ENCODE results near the gene KCNJ18.
"Not testable (repeated sequence)": the region's sequence is repeated elsewhere in the genome, so short reads cannot be mapped to it uniquely, and the experiment has no call there.

The KCNJ18 gene

GRCh38 chr17:21671437-21671836, 20.9 kb upstream of the KCNJ18 start:
- DNase-seq (ENCODE audit: low read depth) = not testable (repeated sequence)

GRCh38 chr17:21671871-21672270, 20.5 kb upstream of the KCNJ18 start:
- not testable (repeated sequence) for DNase-seq (ENCODE audit: low read depth)

DNA sequence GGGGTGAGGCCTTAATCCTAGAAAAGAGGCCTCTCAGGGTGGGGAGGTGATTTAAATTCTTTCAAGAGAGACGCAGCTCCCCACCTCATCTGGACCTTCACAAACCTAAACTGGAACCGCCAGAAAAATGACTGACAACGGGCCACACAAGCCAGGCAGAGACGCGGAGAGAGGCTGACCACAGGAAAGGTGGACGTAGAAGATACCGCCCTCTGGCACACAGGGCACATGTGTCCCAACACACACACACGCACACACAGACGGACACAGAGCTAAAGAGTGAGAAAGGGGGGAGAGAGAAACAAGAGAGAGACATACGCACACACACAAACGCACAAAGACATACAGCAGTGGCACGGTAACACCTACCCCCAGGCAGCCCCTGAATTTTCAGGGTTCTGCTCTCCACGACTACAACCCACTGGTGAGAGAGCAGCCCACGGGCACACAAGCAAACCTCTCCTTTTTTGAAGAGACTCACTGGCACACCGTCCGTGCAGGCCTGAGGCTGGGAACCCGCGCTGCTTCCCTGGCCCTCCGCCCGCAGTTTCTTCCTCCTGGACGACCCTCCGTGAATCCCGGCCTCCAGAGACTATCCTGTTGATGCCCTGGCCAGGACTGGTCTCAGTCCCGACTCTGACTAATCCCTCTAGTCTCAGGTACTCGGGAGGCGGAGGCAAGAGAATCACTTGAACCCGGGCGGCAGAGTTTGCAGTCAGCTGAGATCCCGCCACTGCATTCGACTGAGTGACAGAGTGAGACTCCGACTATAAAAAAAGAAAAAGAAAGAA, 18.7 kb upstream of the KCNJ18 start:
- not testable (repeated sequence) for DNase-seq (ENCODE audit: low read depth)

DNA sequence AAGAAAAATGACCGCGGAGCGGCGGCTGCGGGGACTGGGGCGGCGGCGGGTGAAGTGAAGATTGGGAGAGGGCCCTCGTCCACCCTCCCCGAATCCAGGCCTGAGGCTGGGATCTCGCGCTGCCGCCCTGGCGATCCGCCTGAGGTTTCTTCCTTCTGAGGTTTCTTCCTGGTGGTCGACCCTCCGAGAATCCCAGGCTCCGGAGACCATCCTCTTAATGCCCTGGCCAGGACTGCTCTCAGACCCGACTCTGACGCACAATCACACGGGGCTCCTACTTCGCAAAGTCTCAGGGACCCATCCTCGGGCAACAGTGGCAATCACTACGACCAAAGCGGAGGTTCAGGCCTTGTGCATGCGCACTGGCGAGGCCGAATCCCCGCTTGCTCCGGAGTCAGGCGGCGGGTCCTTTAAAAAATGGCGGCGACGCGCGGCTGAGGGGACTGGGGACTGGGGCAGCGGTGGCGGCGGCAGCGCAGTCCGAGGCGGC, 18.0 kb upstream of the KCNJ18 start:
- DNase-seq (ENCODE audit: low read depth) = no peak

DNA sequence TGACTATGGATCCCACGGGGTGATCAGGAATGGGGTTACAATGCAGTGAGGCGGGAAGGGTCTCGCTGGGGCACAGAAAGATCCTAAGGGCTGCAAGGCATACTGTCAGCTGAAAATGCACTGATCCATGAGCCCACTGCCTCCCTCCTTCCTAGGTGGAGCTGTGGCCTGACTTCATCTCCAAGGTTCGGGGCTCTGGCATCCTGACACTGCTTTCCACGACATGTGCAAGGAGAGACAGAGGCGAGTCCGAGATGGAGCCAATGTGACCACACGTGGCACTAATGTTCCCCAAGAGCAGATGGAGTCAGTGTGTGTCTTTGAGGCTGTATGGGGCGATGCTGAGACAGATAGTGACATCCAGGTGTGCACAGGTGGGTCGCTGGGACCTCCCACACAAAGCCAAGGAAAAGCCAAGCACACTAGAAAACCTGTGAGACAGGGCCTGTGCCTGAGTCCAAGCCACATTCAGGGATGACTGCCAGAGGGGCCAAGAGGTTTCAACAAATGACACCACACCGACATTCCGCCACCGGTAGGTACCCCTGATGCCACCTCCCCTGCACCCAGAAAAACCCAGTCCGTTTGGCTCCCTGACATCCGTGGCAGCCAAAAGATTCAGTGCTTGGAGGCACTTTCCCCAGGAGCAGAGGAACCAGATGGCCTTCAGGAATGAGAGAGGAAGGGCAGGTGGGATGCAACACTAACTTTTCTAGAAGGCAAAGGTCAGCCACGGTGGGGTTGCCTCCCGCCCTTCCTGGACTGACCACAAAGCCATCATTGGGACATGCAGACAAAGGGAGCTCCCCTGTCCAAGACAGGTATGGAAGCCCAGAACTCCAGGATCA, 17.2 kb upstream of the KCNJ18 start:
- DNase-seq (ENCODE audit: low read depth) = not testable (repeated sequence)

- DNase-seq (ENCODE audit: low read depth) = not testable (repeated sequence)
Measured at GRCh38 chr17:21675739-21676130, 16.6 kb upstream of the KCNJ18 start.

DNA sequence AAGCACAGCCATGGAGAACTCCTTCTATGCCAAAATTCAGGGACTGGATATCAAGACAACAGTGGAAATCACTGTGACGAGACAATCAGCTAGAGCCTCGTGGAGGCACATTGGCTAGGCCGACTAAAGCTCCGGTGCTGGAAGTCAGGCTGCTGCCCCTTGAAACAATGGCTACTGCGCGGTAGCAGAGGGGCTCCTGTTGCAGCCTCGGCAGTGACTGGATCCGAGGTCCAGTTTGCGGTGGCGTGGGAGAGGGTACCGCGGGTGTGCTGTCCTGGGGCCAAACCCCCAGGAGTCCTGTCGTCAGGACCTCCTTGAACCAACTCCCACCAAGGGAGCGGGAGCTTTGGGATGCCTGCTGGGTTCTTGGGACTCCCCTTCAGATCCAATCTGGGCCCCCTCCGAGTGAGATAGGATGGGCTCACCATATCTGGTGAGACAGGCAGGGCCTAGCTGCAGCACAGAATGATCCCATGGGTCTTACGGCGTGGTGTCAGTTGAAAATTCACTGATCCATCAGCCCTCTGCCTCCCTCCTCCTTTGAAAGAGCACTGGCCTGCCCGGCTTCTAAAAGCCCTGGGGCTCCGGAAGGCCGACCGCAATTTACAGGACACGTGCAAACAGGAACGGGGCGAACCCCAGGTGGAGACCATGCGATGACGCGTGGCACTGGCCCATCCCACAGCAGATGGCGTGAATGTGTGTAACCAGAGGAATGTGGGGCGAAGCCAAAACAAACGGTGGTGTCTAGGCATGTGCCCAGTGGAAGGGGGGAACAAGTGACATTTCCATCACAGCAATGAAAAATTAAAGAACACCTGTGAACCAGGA, 15.8 kb upstream of the KCNJ18 start:
- no peak for DNase-seq (ENCODE audit: low read depth)

DNA sequence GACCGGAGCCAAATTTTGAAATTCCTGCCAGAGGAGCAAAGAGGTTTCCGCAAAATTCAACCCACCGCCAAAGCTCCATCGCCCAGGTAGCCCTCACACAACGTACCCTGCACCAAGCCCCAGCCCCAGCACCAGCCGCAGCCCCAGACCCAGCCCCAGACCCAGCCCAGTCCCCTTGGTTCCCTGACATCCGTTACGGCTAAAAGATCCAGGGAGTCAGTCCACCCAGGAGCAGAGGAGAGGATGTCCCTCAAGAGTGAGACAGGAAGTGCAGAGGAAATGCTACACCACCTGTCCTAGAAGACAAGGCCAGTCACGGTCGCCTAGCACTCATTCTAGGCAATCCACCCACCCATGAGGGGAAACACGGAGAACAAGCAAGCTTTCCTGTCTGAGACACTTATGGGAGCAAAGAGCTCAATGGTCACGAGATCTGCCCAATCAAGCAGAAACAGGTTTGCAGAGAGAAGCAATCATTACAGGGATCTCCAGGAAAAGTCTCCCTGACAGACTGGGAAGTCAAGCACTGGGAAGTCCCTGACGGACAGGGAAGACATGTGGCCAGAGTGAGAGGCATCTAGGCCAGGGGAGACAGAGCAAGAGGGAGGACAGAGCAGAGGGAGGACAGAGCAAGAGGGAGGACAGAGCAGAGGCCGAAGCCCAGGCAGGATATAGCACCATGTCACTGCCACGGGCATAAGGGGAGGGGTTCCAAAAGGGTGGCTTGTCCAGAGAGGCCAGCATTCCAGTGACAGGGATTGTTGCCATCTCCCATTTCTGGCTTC, 15.0 kb upstream of the KCNJ18 start:
- DNase-seq (ENCODE audit: low read depth) = no peak

GRCh38 chr17:21677911-21678310, 14.4 kb upstream of the KCNJ18 start:
- DNase-seq (ENCODE audit: low read depth) = no peak

DNA sequence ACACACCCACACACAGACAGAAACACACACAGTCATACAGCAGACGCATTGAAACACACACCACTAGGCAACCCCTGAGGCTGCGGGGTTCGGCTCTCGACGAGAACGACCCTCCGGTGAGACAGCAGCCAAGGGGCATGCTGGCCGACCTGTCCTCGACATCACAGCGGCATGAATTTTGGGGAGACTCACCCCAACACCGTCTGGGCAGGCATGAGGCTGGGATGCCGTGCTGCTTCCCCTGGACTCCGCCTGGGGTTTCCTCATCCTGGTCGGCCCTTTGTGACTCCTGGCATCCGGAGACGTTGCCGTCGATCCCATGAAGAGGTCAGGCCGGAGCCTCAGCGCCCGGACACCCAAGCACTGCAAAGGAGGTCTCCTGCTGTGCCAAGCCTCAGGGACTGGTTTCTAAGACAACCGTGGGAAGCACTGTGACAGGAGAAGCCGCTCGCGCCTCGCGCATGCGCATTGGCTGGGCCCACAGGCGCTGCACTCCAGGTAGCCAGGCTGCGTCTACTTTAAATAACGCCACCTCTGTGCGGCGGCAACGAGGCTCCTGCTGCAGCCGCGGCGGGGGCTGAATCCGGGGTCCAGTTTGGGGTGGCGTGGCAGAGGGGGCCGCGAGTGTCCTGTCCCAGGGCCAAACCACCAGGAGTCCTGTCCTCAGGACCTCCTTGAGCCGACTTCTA, 13.8 kb upstream of the KCNJ18 start:
- DNase-seq (ENCODE audit: low read depth) = no peak

DNA sequence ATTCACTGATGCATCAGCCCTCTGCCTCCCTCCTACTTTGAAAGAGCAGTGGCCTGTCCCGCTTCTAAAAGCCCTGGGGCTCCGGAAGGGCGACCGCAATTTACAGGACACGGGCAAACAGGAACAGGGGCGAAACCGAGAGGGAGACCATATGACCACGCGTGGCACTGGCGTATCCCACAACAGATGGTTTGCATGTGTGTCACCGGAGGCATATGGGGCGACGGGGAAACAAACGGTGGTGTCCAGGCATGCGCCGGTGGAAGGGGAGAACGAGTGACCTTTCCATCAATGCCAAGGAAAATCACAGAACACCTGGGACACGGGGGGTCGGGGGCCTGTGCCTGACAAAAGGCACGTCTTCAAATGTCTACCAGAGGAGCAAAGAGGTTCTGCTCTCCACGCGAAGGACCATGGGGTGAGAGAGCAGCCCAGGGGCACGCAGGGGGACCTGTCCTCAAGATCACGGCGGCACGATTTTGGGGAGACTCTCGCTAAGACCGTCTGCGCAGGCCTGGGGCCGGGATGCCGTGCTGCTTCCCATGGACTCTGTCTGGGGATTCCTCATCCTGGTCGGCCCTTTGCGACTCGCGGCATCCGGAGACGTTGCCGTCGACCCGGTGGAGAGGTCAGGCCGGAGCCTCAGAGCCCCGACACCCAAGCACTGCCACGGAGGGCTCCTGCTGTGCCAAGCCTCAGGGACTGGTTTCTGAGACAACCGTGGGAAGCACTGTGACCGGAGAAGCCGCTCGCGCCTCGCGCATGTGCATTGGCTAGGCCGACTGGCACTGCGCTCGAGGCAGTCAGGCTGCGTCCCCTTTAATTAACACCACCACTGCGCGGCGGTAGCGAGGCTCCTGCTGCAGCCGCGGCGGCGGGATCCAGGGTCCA, 12.8 kb upstream of the KCNJ18 start:
- no peak for DNase-seq (ENCODE audit: low read depth)

- no peak for DNase-seq (ENCODE audit: low read depth)
Measured at GRCh38 chr17:21680366-21680765, 12.0 kb upstream of the KCNJ18 start.

GRCh38 chr17:21680850-21681351, 11.4 kb upstream of the KCNJ18 start:
- not testable (repeated sequence) for DNase-seq (ENCODE audit: low read depth)

DNA sequence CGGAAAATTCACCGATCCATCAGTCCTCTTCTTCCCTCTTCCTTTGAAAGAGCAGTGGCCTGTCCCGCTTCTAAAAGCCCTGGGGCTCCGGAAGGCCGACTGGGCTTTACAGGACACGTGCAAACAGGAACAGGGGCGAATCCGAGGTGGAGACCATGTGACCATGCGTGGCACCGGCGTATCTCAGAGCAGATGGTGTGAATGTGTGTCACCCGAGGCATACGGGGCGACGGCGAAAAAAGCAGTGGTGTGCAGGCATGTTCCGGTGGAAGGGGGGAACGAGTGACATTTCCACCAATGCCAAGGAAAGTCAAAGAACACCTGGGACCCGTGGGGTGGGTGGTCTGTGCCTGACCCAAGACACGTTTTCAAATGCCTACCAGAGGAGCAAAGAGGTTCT, 10.7 kb upstream of the KCNJ18 start:
- not testable (repeated sequence) for DNase-seq (ENCODE audit: low read depth)

- DNase-seq (ENCODE audit: low read depth) = not testable (repeated sequence)
Measured at GRCh38 chr17:21682130-21682529, 10.2 kb upstream of the KCNJ18 start.

DNA sequence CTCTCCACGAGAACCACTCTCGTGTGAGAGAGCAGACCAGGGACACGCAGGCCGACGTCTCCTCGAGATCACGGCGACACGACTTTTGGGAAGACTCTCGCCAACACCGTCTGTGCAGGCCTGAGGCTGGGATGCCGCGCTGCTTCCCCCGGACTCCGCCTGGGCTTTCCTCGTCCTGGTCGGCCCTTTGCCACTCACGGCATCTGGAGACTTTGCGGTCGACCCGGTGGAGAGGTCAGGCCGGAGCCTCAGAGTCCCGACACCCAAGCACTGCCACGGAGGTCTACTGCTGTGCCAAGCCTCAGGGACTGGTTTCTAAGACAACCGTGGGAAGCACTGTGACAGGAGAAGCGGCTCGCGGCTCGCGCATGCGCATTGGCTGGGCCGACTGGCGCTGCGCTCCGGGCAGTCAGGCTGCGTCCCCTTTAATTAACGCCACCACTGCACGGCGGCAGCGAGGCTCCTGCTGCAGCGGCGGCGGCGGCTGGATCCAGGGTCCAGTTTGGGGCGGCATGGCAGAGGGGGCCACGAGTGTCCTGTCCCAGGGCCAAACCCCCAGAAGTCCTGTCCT, 9.1 kb upstream of the KCNJ18 start:
- DNase-seq (ENCODE audit: low read depth) = not testable (repeated sequence)

DNA sequence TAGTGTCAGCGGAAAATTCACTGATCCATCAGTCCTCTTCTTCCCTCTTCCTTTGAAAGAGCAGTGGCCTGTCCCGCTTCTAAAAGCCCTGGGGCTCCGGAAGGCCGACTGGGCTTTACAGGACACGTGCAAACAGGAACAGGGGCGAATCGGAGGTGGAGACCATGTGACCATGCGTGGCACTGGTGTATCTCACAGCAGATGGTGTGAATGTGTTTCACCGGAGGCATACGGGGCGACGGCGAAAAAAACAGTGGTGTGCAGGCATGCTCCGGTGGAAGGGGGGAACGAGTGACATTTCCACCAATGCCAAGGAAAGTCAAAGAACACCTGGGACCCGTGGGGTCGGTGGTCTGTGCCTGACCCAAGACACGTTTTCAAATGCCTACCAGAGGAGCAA, 8.4 kb upstream of the KCNJ18 start:
- DNase-seq (ENCODE audit: low read depth) = not testable (repeated sequence)

DNA sequence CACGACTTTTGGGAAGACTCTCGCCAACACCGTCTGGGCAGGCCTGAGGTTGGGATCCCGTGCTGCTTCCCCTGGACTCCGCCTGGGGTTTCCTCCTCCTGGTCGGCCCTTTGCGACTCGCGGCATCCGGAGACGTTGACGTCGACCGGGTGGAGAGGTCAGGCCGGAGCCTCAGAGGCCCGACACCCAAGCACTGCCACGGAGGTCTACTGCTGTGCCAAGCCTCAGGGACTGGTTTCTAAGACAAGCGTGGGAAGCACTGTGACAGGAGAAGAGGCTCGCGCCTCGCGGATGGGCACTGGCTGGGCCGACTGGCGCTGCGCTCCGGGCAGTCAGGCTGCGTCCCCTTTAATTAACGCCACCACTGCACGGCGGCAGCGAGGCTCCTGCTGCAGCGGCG, 7.9 kb upstream of the KCNJ18 start:
- not testable (repeated sequence) for DNase-seq (ENCODE audit: low read depth)
